ENCODE data around the gene PRPH.

PRPH gene

GRCh38 chr12:49347311-49348193, 52.6 kb downstream of the PRPH start:
- peak; percentile 83 for DNase-seq
